OCI-LY1 (cell line): ENCODE results near the gene SLC8A1.

ENCODE experiments used
- H2AFZ ChIP-seq: fragments of 200-600 bp; sonication (generic), shearing (Covaris generic); 2 replicates; pipeline ENCODE4 v1.6.0; 2014; ENCODE audit warnings: antibody characterized with exemption, mild to moderate bottlenecking, low read length
- H3F3A ChIP-seq: fragments of 200-600 bp; sonication (generic), shearing (Covaris generic); 2 replicates; pipeline ENCODE4 v1.6.0; 2014; ENCODE audit warnings: mild to moderate bottlenecking, antibody characterized with exemption, low read length, moderate library complexity; ENCODE audit not compliant: insufficient read depth
- H3K27ac ChIP-seq: fragments of 200-600 bp; sonication (generic); 2 replicates; pipeline ENCODE4 v1.5.1; 2014; ENCODE audit warnings: low read length, mixed run types, mild to moderate bottlenecking, low read depth; ENCODE audit not compliant: poor library complexity, severe bottlenecking
- H3K27me3 ChIP-seq: fragments of 200-600 bp; sonication (generic); 2 replicates; pipeline ENCODE4 v1.6.0; 2014; ENCODE audit warnings: antibody characterized with exemption, mild to moderate bottlenecking, low read length, moderate library complexity; ENCODE audit not compliant: insufficient read depth
- H3K36me3 ChIP-seq: fragments of 200-600 bp; sonication (generic); 2 replicates; pipeline ENCODE4 v1.6.1; 2014; ENCODE audit warnings: mild to moderate bottlenecking, antibody characterized with exemption, low read length, moderate library complexity, mixed read lengths; ENCODE audit not compliant: insufficient read depth
- H3K4me1 ChIP-seq: fragments of 200-600 bp; sonication (generic); 2 replicates; pipeline ENCODE4 v1.5.1; 2014; ENCODE audit warnings: mild to moderate bottlenecking, low read length, moderate library complexity; ENCODE audit not compliant: insufficient read depth, severe bottlenecking
- H3K4me2 ChIP-seq: fragments of 200-600 bp; sonication (generic), shearing (Covaris generic); 2 replicates; pipeline ENCODE4 v1.6.1; 2014; ENCODE audit warnings: low read length
- H3K4me3 ChIP-seq: fragments of 200-600 bp; sonication (generic); 2 replicates; pipeline ENCODE4 v1.5.1; 2014; ENCODE audit warnings: low read length, low read depth, mild to moderate bottlenecking, mixed read lengths; ENCODE audit not compliant: poor library complexity, severe bottlenecking
- H3K79me2 ChIP-seq: fragments of 200-600 bp; shearing (Covaris generic); 2 replicates; pipeline ENCODE4 v1.6.1; 2016; ENCODE audit warnings: mixed run types, low read length, mixed read lengths; ENCODE audit not compliant: insufficient read depth
- H3K9ac ChIP-seq: fragments of 200-600 bp; sonication (generic), shearing (Covaris generic); 2 replicates; pipeline ENCODE4 v1.6.1; 2014; ENCODE audit warnings: mild to moderate bottlenecking, low read length, mixed read lengths
- H3K9me2 ChIP-seq: fragments of 200-600 bp; sonication (generic), shearing (Covaris generic); 2 replicates; pipeline ENCODE4 v1.6.1; 2014; ENCODE audit warnings: low read depth, mild to moderate bottlenecking, low read length, mixed read lengths
- H3K9me3 ChIP-seq: fragments of 200-600 bp; shearing (Covaris generic); 2 replicates; pipeline ENCODE4 v1.6.1; 2014; ENCODE audit warnings: low read length, mixed read lengths
- H4K20me1 ChIP-seq: fragments of 200-600 bp; sonication (generic), shearing (Covaris generic); 2 replicates; pipeline ENCODE4 v1.6.0; 2016; ENCODE audit warnings: mild to moderate bottlenecking, low read length; ENCODE audit not compliant: insufficient read depth
- CTCF ChIP-seq: fragments of 200-600 bp; sonication (generic), shearing (Covaris generic); IDR thresholded peaks from 2 replicates; pipeline ENCODE4 v1.5.1; 2017; ENCODE audit warnings: mild to moderate bottlenecking, antibody characterized with exemption, low read length, moderate library complexity, mixed read lengths
- EZH2 ChIP-seq: fragments of 200-600 bp; sonication (generic), shearing (Covaris generic); IDR thresholded peaks from 2 replicates; pipeline ENCODE4 v1.8.0; 2017; ENCODE audit warnings: borderline replicate concordance, mixed run types, mild to moderate bottlenecking, antibody characterized with exemption, low read length, moderate library complexity, mixed read lengths

SLC8A1 gene

DNA sequence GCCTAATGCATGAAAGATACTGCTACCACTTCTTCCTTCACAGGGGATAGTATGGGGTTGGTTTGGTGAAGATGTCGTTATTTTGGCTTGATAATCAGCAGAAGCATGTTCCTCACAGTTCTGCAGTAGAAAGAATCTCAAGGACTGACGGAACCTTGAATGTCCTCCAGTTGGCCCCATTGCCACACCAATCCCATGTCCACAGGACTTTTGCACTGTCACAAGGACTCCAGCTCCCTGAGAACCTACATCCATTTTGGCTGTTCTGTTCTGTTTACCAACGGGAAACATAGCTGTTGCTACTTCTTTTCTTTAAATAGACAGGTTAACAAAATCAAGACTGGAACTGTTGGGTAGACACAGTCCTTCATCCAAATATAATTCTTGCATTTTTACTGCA is 270.0 kb downstream of the SLC8A1 start:
- no peak overlapping the region for H3K9ac ChIP-seq
- no peaks in the 10 kb centered on the region for H3K9me2 ChIP-seq
- TF ChIP-seq CTCF (no peak), EZH2 (no peak)
- no peaks in the 10 kb centered on the region for H3K27me3 ChIP-seq
- H3K79me2 ChIP-seq, result no peaks in the 10 kb centered on the region
- H4K20me1 ChIP-seq, result no peaks in the 10 kb centered on the region
- H3F3A ChIP-seq, result no peaks in the 10 kb centered on the region
- H2AFZ ChIP-seq, result no peak overlapping the region
- H3K4me3 ChIP-seq, result no peak overlapping the region
- no peaks in the 10 kb centered on the region for H3K4me1 ChIP-seq
- no peak overlapping the region for H3K4me2 ChIP-seq
- H3K36me3 ChIP-seq, result no peaks in the 10 kb centered on the region
- no peaks in the 10 kb centered on the region for H3K9me3 ChIP-seq
- no peak overlapping the region for H3K27ac ChIP-seq

- Histone ChIP-seq H3K9me2 (no peaks in the 10 kb centered on the region), H3K4me3 (no peak overlapping the region)
- TF ChIP-seq CTCF, result no peak
Measured at GRCh38 chr2:40179801-40180200, 272.1 kb downstream of the SLC8A1 start.

DNA sequence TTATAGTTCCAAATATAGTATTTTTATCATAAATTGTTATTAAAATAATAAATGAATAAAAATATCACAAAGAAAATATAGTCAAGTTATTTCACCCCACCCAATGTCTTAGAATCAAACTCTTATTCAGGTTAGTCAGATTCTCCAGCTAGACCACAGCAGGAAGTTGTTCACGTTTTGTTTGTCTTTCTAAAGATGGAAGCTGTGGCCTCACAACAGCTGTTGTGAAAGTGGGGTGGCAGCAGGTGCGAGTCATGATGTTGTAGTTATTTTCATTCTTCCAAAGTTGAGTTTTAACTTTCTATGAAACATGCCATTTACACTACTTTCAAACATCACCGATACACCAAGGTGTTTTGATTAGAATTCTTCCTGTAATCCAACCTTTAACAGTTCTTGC is 272.9 kb downstream of the SLC8A1 start:
- Histone ChIP-seq H3K4me2 (no peak overlapping the region), H3K27me3 (no peaks in the 10 kb centered on the region), H3K4me3 (no peak overlapping the region), H3K9me2 (no peaks in the 10 kb centered on the region), H3K9ac (no peak overlapping the region), H3F3A (no peaks in the 10 kb centered on the region), H3K4me1 (no peaks in the 10 kb centered on the region), H3K79me2 (no peaks in the 10 kb centered on the region), H3K27ac (no peak overlapping the region), H2AFZ (no peak overlapping the region), H3K36me3 (no peaks in the 10 kb centered on the region), H4K20me1 (no peaks in the 10 kb centered on the region), H3K9me3 (no peaks in the 10 kb centered on the region)
- TF ChIP-seq EZH2, result no peak
- no peak for TF ChIP-seq CTCF

More at GRCh38 chr2:40179801-40180200, 272.1 kb downstream of the SLC8A1 start:
- H3K36me3 ChIP-seq, result no peaks in the 10 kb centered on the region
- H3K9me3 ChIP-seq, result no peaks in the 10 kb centered on the region
- H3K79me2 ChIP-seq, result no peaks in the 10 kb centered on the region
- no peak overlapping the region for H3K27ac ChIP-seq
- H2AFZ ChIP-seq, result no peak overlapping the region
- H3K4me1 ChIP-seq, result no peaks in the 10 kb centered on the region
- no peaks in the 10 kb centered on the region for H4K20me1 ChIP-seq
- no peak overlapping the region for H3K9ac ChIP-seq
- no peaks in the 10 kb centered on the region for H3K27me3 ChIP-seq
- no peaks in the 10 kb centered on the region for H3F3A ChIP-seq
- H3K4me2 ChIP-seq, result no peak overlapping the region
